Measurements from ENCODE around the gene ESPL1. TPM values are rescaled to one million over a fixed set of nuclear protein-coding genes. Genes with fewer than 3 reads are reported as not detected.

Gene ESPL1
- total and polyA plus RNA-seq, 2 donors (not counting 3 experiments of a cell fraction or from before 2014, with no cell fraction given), result 16.2 to 42.7 TPM

- Histone ChIP-seq H3K9me1 (replicated peaks; ENCODE audit: control insufficient read depth, extremely low read depth, insufficient read depth, low read length) (no peaks in the 10 kb centered on the region), H3K36me3 (ENCODE audit: control insufficient read depth in 2 of 2, extremely low read depth in 1 of 2, insufficient read depth in 2 of 2, low read length in 2 of 2) (peaks cover 0 to 9% of the 10 kb centered on the region in 2 experiments), H3K27me3 (ENCODE audit: control insufficient read depth in 2 of 2, insufficient read depth in 2 of 2, low read length in 2 of 2) (no peaks in the 10 kb centered on the region), H4K20me1 (replicated peaks; ENCODE audit: control insufficient read depth, extremely low read depth, insufficient read depth, low read length) (no peaks in the 10 kb centered on the region), H3K27ac (ENCODE audit: insufficient read depth, low read depth, low read length) (no peak overlapping the region), H3K9me3 (replicated peaks; ENCODE audit: control insufficient read depth, insufficient read depth, low read length) (no peaks in the 10 kb centered on the region), H2AFZ (ENCODE audit: low read depth, low read length) (no peak overlapping the region), H3K9ac (replicated peaks; ENCODE audit: extremely low read depth, insufficient read depth, low read length) (no peak overlapping the region), H3K4me1 (ENCODE audit: control insufficient read depth, extremely low read depth, insufficient read depth, low read length) (peaks cover 35% of the 10 kb centered on the region), H3K4me3 (replicated peaks in 1 of 3; ENCODE audit: insufficient read depth in 1 of 3, low read depth in 1 of 3, low read length in 3 of 3) (no peak overlapping the region), H3K79me2 (ENCODE audit: control insufficient read depth, insufficient read depth, low read length) (peaks cover 32% of the 10 kb centered on the region), H3K4me2 (ENCODE audit: insufficient read depth, low read length) (peak overlapping the region; percentile 12)
- ChIA-PET CTCF (interaction anchor here (0.9 to 5.1 kb wide), 9 partner anchors 10 to 232 kb away, joined by 4 to 49 read pairs (median 6); partner anchors contain the start of gene AAAS), POLR2A (no interaction called here)
- intact Hi-C loops (cut with micrococcal nuclease), result no loop called here
- no TSS peak for BruUV-seq (replicated peaks)
- peak; percentile 69 for FAIRE-seq
- dilution Hi-C loops (cut with MboI; ENCODE audit: extremely low pct_ligation_motif_present, low sequenced_read_pairs), result no loop called here
- peak; percentile 42 for DNase-seq (ENCODE audit: low read depth, low spot score)
- no peak for TF ChIP-seq POLR2AphosphoS5 (IDR thresholded peaks at IDR 0.05; ENCODE audit: insufficient read depth, low read depth, low read length)
- TF ChIP-seq FOS (IDR thresholded peaks at IDR 0.05; ENCODE audit: borderline replicate concordance, insufficient read depth, low read length), result peak; percentile 9
Measured at GRCh38 chr12:53298164-53298563, 30.1 kb downstream of the ESPL1 start.

- FAIRE-seq (no peak), DNase-seq (ENCODE audit: low read depth, low spot score) (peak; percentile 72)
- peak overlapping the region; percentile 42 for H3K27ac ChIP-seq (ENCODE audit: insufficient read depth, low read depth, low read length)
- peak overlapping the region in 2 of 3 experiments; percentile 57 to 65 for H3K4me3 ChIP-seq (replicated peaks in 1 of 3; ENCODE audit: insufficient read depth in 1 of 3, low read depth in 1 of 3, low read length in 3 of 3)
- H3K79me2 ChIP-seq (ENCODE audit: control insufficient read depth, insufficient read depth, low read length), result peaks cover 32% of the 10 kb centered on the region
- intact Hi-C loops (cut with micrococcal nuclease), result loop anchor here (1.0 kb wide), 1 partner anchor 22 kb away; the partner anchor contains the start of gene AAAS
- H4K20me1 ChIP-seq (replicated peaks; ENCODE audit: control insufficient read depth, extremely low read depth, insufficient read depth, low read length), result no peaks in the 10 kb centered on the region
- no peaks in the 10 kb centered on the region for H3K9me1 ChIP-seq (replicated peaks; ENCODE audit: control insufficient read depth, extremely low read depth, insufficient read depth, low read length)
- no peak overlapping the region for H3K9ac ChIP-seq (replicated peaks; ENCODE audit: extremely low read depth, insufficient read depth, low read length)
- peak overlapping the region; percentile 29 for H3K4me2 ChIP-seq (ENCODE audit: insufficient read depth, low read length)
- peaks cover 3 to 12% of the 10 kb centered on the region in 2 experiments for H3K36me3 ChIP-seq (ENCODE audit: control insufficient read depth in 2 of 2, extremely low read depth in 1 of 2, insufficient read depth in 2 of 2, low read length in 2 of 2)
- CTCF ChIA-PET, result interaction anchor here (0.8 to 5.1 kb wide), 9 partner anchors 11 to 209 kb away, joined by 3 to 49 read pairs (median 5); partner anchors contain the start of gene AAAS
- POLR2A ChIA-PET, result interaction anchor here (0.7 kb wide), 1 partner anchor 58 kb away, joined by 5 read pairs; no protein-coding TSS in a partner anchor
- BruUV-seq (replicated peaks), result no TSS peak
- H3K9me3 ChIP-seq (replicated peaks; ENCODE audit: control insufficient read depth, insufficient read depth, low read length), result no peaks in the 10 kb centered on the region
- dilution Hi-C loops (cut with MboI; ENCODE audit: extremely low pct_ligation_motif_present, low sequenced_read_pairs), result no loop called here
- peaks cover 35% of the 10 kb centered on the region for H3K4me1 ChIP-seq (ENCODE audit: control insufficient read depth, extremely low read depth, insufficient read depth, low read length)
- no peaks in the 10 kb centered on the region for H3K27me3 ChIP-seq (ENCODE audit: control insufficient read depth in 2 of 2, insufficient read depth in 2 of 2, low read length in 2 of 2)
- H2AFZ ChIP-seq (ENCODE audit: low read depth, low read length), result no peak overlapping the region
- TF ChIP-seq JUN (IDR thresholded peaks at IDR 0.05; ENCODE audit: borderline replicate concordance, insufficient read depth, insufficient read length, low read depth) (peak; percentile 57), GATA2 (IDR thresholded peaks at IDR 0.05; ENCODE audit: insufficient read depth, insufficient read length, low read depth, low read length) (no peak), POLR2A (IDR thresholded peaks at IDR 0.05; ENCODE audit: low read depth, low read length) (no peak), FOS (IDR thresholded peaks at IDR 0.05; ENCODE audit: borderline replicate concordance, insufficient read depth, low read length) (peak; percentile 35)
- TF ChIP-seq, protein P1, sequence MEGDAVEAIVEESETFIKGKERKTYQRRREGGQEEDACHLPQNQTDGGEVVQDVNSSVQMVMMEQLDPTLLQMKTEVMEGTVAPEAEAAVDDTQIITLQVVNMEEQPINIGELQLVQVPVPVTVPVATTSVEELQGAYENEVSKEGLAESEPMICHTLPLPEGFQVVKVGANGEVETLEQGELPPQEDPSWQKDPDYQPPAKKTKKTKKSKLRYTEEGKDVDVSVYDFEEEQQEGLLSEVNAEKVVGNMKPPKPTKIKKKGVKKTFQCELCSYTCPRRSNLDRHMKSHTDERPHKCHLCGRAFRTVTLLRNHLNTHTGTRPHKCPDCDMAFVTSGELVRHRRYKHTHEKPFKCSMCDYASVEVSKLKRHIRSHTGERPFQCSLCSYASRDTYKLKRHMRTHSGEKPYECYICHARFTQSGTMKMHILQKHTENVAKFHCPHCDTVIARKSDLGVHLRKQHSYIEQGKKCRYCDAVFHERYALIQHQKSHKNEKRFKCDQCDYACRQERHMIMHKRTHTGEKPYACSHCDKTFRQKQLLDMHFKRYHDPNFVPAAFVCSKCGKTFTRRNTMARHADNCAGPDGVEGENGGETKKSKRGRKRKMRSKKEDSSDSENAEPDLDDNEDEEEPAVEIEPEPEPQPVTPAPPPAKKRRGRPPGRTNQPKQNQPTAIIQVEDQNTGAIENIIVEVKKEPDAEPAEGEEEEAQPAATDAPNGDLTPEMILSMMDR (IDR thresholded peaks at IDR 0.05; ENCODE audit: extremely low read depth in 1 of 2, insufficient read depth in 1 of 2, low read depth in 1 of 2, low read length in 2 of 2), result no peak
- TF ChIP-seq, protein P2, sequence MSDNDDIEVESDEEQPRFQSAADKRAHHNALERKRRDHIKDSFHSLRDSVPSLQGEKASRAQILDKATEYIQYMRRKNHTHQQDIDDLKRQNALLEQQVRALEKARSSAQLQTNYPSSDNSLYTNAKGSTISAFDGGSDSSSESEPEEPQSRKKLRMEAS (IDR thresholded peaks at IDR 0.05; ENCODE audit: insufficient read depth, insufficient read length), result no peak
Measured at GRCh38 chr12:53299101-53299453, 31.0 kb downstream of the ESPL1 start.
